Peyer's patch (tissue), 4 donors: Measurements from ENCODE around the gene MEGF6. TPM values are rescaled to one million over a fixed set of nuclear protein-coding genes. Genes with fewer than 3 reads are reported as not detected.

Experiments
- DNase-seq, 3 donors: peaks; one replicate each; pipeline ENCODE4 v3.0.0-alpha.2; 2017 to 2019
- H3K27ac ChIP-seq, 4 donors: fragments of 200-600 bp; sonication (generic); one replicate each; pipeline ENCODE4 v1.5.1; 2016 to 2019
- H3K27me3 ChIP-seq, 2 donors: fragments of 200-600 bp; sonication (generic); one replicate each; pipeline ENCODE4 v1.5.1; 2019
- H3K36me3 ChIP-seq, 3 donors: fragments of 200-600 bp; sonication (generic); one replicate each; pipeline ENCODE4 v1.5.1; 2016 to 2019
- H3K4me1 ChIP-seq, 4 donors: fragments of 200-600 bp; sonication (generic); one replicate each; pipeline ENCODE4 v1.5.1; 2016 to 2019
- H3K4me3 ChIP-seq, 4 donors: fragments of 200-600 bp; sonication (generic); 1 replicate in 3 of 4; 2 replicates in 1 of 4; pipeline ENCODE4 v1.5.1; 2016 to 2019; ENCODE audit warnings: mild to moderate bottlenecking in 1 of 4
- H3K9me3 ChIP-seq, 4 donors: fragments of 200-600 bp; sonication (generic); one replicate each; pipeline ENCODE4 v1.5.1; 2016 to 2019; ENCODE audit warnings: mild to moderate bottlenecking in 1 of 4
- CTCF ChIP-seq, 6 experiments: fragments of 450-650 bp in 4 of 6; fragments of 200-600 bp in 2 of 6; sonication (generic) in 1 of 6; IDR thresholded peaks; one replicate each; pipeline ENCODE4 v1.5.1; 2017 to 2019; ENCODE audit warnings: antibody characterized with exemption in 6 of 6, mild to moderate bottlenecking in 3 of 6, moderate library complexity in 1 of 6
- POLR2A ChIP-seq, 2 donors: fragments of 450-650 bp; IDR thresholded peaks; one replicate each; pipeline ENCODE4 v1.5.1; 2017; ENCODE audit warnings: antibody characterized with exemption in 2 of 2, mild to moderate bottlenecking in 2 of 2, moderate library complexity in 2 of 2
- total RNA-seq, 4 donors: library from RNA; depleted of rRNA; stranded (reverse); fragments of >200 nt; gene quantifications; one replicate each; pipeline ENCODE4 v1.1.0, GENCODE V29; 2016

The MEGF6 gene
- total RNA-seq, 4 donors from 2014 or later = 2.5 to 61.1 (median 11.1) TPM

DNA sequence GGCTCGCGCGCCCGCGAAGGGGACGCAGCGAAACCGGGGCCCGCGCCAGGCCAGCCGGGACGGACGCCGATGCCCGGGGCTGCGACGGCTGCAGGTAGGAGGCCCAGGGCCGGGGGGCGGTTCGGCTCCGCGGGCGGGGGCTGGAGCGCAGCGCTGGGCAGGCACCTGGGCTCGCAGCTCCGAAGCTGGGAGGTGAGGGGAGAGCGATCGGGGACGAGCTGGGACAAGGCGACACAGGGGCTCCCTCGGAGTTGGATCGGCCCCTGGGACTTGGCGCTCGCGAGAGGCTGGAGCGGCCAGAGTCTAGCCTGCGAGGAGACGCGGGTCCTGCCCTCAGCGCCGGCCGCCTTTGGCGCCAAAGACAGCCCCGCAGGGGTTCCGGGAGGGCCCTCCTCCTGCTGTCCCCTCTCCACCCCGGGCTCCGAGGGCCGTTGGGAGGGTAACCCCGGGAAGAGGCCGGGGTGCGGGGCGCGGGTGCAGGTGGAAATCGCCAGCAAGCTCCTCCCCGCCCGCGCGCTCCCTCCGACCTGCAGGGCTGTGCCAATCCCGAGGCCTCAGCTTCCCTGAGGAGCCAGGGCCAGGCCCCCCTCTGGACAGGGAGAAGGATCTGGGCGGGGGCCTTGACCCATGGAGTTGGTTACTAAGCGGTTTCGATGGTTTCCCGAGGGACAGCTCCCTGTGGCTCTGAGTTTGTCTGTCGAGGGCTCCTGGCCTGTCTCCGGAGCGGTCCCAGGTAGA is 41.4 kb upstream of the MEGF6 start:
- peaks cover 0 to 35% of the 10 kb centered on the region in 2 donors for H3K27me3 ChIP-seq
- H3K4me1 ChIP-seq = peaks cover 0 to 43% (median 25%) of the 10 kb centered on the region in 4 donors
- no peaks in the 10 kb centered on the region for H3K9me3 ChIP-seq
- no peaks in the 10 kb centered on the region for H3K36me3 ChIP-seq
- H3K4me3 ChIP-seq = peak overlapping the region in 3 of 4 donors; percentile 47 to 52 (median 47)
- no peak overlapping the region for H3K27ac ChIP-seq
- peak in 1 of 3 donors; percentile 51 for DNase-seq
- TF ChIP-seq POLR2A (IDR thresholded peaks at IDR 0.05) = no peak
- TF ChIP-seq CTCF (IDR thresholded peaks at IDR 0.05) = no peak

GRCh38 chr1:3651930-3652547 is 40.7 kb upstream of the MEGF6 start, which contains the start of gene TP73:
Gene TP73, plus strand, starts transcription at chr1:3652516. Its CDS starts 29,850 bp downstream, at chr1:3682366.
- H3K4me1 ChIP-seq = peaks cover 0 to 43% (median 25%) of the 10 kb centered on the region in 4 donors
- H3K36me3 ChIP-seq = peaks cover 0 to 5% (median 0%) of the 10 kb centered on the region in 3 donors
- DNase-seq = peak in 1 of 3 donors; percentile 45
- peaks cover 0 to 35% of the 10 kb centered on the region in 2 donors for H3K27me3 ChIP-seq
- H3K27ac ChIP-seq = peak within 1 kb of the TSS in 1 of 4 donors; percentile 10
- H3K9me3 ChIP-seq = no peaks in the 10 kb centered on the region
- TF ChIP-seq CTCF (IDR thresholded peaks at IDR 0.05) = no peak
- no peak for TF ChIP-seq POLR2A (IDR thresholded peaks at IDR 0.05)
- H3K4me3 ChIP-seq = peak within 1 kb of the TSS in 3 of 4 donors; percentile 47 to 52 (median 47)

DNA sequence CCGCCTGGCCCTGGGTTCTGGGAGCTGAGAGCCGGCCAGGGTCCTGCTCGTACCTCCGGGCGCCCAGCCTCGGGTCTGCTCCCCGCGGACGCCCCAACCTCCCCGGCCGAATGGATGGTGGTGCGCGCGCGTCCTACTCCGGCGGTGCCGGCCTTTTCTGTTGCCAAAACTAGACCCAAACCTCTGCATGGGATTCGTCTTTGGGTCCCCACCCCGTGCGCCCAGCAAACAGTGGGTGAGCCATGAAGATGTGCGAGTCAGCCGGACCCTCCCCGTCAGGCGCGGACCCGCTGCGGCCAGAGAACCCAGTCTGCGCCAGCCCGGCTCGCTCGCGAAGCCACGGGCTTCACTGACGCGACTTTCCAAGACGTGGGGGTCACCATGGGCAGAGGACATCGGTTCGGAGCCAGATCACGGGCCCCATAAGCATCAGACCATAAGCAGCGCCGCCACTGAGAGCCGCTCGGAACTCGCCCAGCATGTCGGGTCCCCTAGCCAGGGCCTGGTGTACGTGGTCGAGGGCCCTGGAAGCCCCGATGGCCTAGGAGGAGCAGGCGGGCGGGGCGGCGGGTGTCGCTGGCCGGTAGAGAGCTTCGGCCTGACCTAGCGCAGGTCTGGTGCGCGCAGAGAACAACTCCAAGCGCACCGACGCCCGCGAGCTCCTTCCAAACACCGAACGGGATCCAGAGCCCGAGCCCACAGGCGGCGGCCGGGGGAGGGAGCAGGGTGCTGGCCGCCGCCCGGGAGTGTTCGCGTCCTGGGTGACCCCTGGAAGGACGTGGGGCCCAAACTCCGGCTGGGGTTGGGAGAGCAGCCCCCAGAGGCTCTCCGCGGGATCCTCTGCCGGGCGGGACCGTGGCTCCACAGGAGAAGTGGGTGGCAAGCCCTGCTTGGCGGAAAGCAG is 40.0 kb upstream of the MEGF6 start:
- TF ChIP-seq CTCF (IDR thresholded peaks at IDR 0.05) (no peak), POLR2A (IDR thresholded peaks at IDR 0.05) (no peak)
- H3K4me1 ChIP-seq = peaks cover 0 to 43% (median 25%) of the 10 kb centered on the region in 4 donors
- no peaks in the 10 kb centered on the region for H3K9me3 ChIP-seq
- H3K4me3 ChIP-seq = peak overlapping the region in 3 of 4 donors; percentile 47 to 98 (median 52)
- peak overlapping the region in 1 of 4 donors; percentile 10 for H3K27ac ChIP-seq
- H3K27me3 ChIP-seq = peaks cover 0 to 35% of the 10 kb centered on the region in 2 donors
- DNase-seq = peak in 1 of 3 donors; percentile 53
- H3K36me3 ChIP-seq = peaks cover 0 to 12% (median 0%) of the 10 kb centered on the region in 3 donors

GRCh38 chr1:3650248-3651025 is 39.1 kb upstream of the MEGF6 start:
- TF ChIP-seq POLR2A (IDR thresholded peaks at IDR 0.05) = no peak
- no peak for TF ChIP-seq CTCF (IDR thresholded peaks at IDR 0.05)
- peak in 1 of 3 donors; percentile 46 for DNase-seq
- peaks cover 0 to 35% of the 10 kb centered on the region in 2 donors for H3K27me3 ChIP-seq
- H3K36me3 ChIP-seq = peaks cover 0 to 21% (median 0%) of the 10 kb centered on the region in 3 donors
- H3K4me1 ChIP-seq = peaks cover 0 to 43% (median 25%) of the 10 kb centered on the region in 4 donors
- no peaks in the 10 kb centered on the region for H3K9me3 ChIP-seq
- H3K4me3 ChIP-seq = peak overlapping the region in 3 of 4 donors; percentile 83 to 98 (median 96)
- H3K27ac ChIP-seq = no peak overlapping the region
